CD4-positive, alpha-beta memory T cell (primary cell): Measurements from ENCODE around the gene PATJ. TPM values are rescaled to one million over a fixed set of nuclear protein-coding genes. Genes with fewer than 3 reads are reported as not detected.

ENCODE experiments used
- CTCF ChIA-PET: fragments of 350-600 bp; sonication (Branson Sonifier 250); formaldehyde crosslinking; loops from one replicate; lab custom pipeline; 2021; ENCODE audit warnings: inconsistent platforms; ENCODE audit not compliant: partially characterized antibody; lab: Charles Lee
- POLR2A ChIA-PET: fragments of 350-600 bp; sonication (Branson Sonifier 250); formaldehyde crosslinking; loops from one replicate; lab custom pipeline; 2021; ENCODE audit not compliant: partially characterized antibody; lab: Charles Lee
- DNase-seq, 5 donors: peaks; one replicate each; pipeline versions ENCODE4 v3.0.0 to v3.0.0-alpha.2; 2020 to 2022; ENCODE audit warnings: mixed read lengths in 1 of 5
- H3K27ac ChIP-seq: one replicate; pipeline ENCODE4 v1.7.0; 2013; ENCODE audit warnings: low read depth, low read length
- H3K27me3 ChIP-seq: 2 replicates; pipeline ENCODE4 v1.7.0; 2013; ENCODE audit warnings: mild to moderate bottlenecking, low read length, moderate library complexity; ENCODE audit not compliant: insufficient read depth
- H3K36me3 ChIP-seq: 2 replicates; pipeline ENCODE4 v1.7.0; 2013; ENCODE audit warnings: mild to moderate bottlenecking, low read length, moderate library complexity; ENCODE audit not compliant: insufficient read depth
- H3K4me1 ChIP-seq: 2 replicates; pipeline ENCODE4 v1.7.0; 2013; ENCODE audit warnings: mild to moderate bottlenecking, low read length, moderate library complexity; ENCODE audit not compliant: insufficient read depth
- H3K4me3 ChIP-seq, 2 donors: one replicate each; pipeline ENCODE4 v1.7.0; 2013; ENCODE audit warnings: low read length in 2 of 2, mild to moderate bottlenecking in 1 of 2
- H3K9me3 ChIP-seq, 2 donors: one replicate each; pipeline ENCODE4 v1.7.0; 2013; ENCODE audit warnings: low read length in 2 of 2, control low read depth in 1 of 2; ENCODE audit not compliant: control insufficient read depth in 1 of 2
- H3K27ac Mint-ChIP-seq, 7 donors: one replicate each; pipeline ENCODE4 v1.8.0; 2020 to 2021; ENCODE audit warnings: mixed read lengths in 7 of 7, mild to moderate bottlenecking in 6 of 7, inconsistent platforms in 3 of 7, moderate library complexity in 3 of 7
- H3K27me3 Mint-ChIP-seq, 2 donors: one replicate each; pipeline ENCODE4 v1.8.0; 2020 to 2021; ENCODE audit warnings: mixed read lengths in 2 of 2
- H3K36me3 Mint-ChIP-seq, 2 donors: one replicate each; pipeline ENCODE4 v1.8.0; 2020 to 2021; ENCODE audit warnings: mixed read lengths in 2 of 2, inconsistent platforms in 1 of 2, mild to moderate bottlenecking in 1 of 2
- H3K4me1 Mint-ChIP-seq, 4 donors: one replicate each; pipeline ENCODE4 v1.8.0; 2020 to 2021; ENCODE audit warnings: mixed read lengths in 4 of 4, mild to moderate bottlenecking in 1 of 4
- H3K4me3 Mint-ChIP-seq, 8 donors: one replicate each; pipeline ENCODE4 v1.8.0; 2020 to 2021; ENCODE audit warnings: mixed read lengths in 8 of 8, mild to moderate bottlenecking in 7 of 8, moderate library complexity in 6 of 8, inconsistent platforms in 3 of 8
- H3K9me3 Mint-ChIP-seq, 8 donors: one replicate each; pipeline ENCODE4 v1.8.0; 2020 to 2021; ENCODE audit warnings: mixed read lengths in 8 of 8, mild to moderate bottlenecking in 5 of 8, inconsistent platforms in 3 of 8, moderate library complexity in 1 of 8
- intact Hi-C: fragments of 100-400 bp; cut with micrococcal nuclease; formaldehyde crosslinking; loops from one replicate; pipeline ENCODE4 v1.15.1; 2023
- polyA plus RNA-seq, 2 donors: library from polyadenylated mRNA; unstranded; fragments of 300-500 nt; fragmentation: Illumina TruSeq; gene quantifications; one replicate each; pipeline ENCODE4 v1.2.3, GENCODE V29; 2021
- total RNA-seq, 2 experiments: library from RNA; stranded (reverse); gene quantifications; one replicate each; pipeline ENCODE4 v1.2.3, GENCODE V29; 2021

The PATJ gene
- total and polyA plus RNA-seq, 4 experiments from 2014 or later = 10.1 to 49.0 (median 38.0) TPM

GRCh38 chr1:61979729-61980128 is 237.4 kb downstream of the PATJ start:
- H3K36me3 ChIP-seq = no peaks in the 10 kb centered on the region
- CTCF ChIA-PET = no interaction called here
- Mint-ChIP-seq H3K27ac (no peak overlapping the region), H3K27me3 (no peaks in the 10 kb centered on the region), H3K4me3 (no peak overlapping the region), H3K4me1 (peaks cover 0 to 11% (median 7%) of the 10 kb centered on the region in 4 donors), H3K36me3 (peaks cover 6 to 8% of the 10 kb centered on the region in 2 donors), H3K9me3 (no peaks in the 10 kb centered on the region)
- H3K9me3 ChIP-seq = no peaks in the 10 kb centered on the region
- no peaks in the 10 kb centered on the region for H3K27me3 ChIP-seq
- POLR2A ChIA-PET = no interaction called here
- H3K4me3 ChIP-seq = no peak overlapping the region
- H3K4me1 ChIP-seq = no peaks in the 10 kb centered on the region
- H3K27ac ChIP-seq = no peak overlapping the region
- DNase-seq = no peak
- intact Hi-C loops = no loop called here

GRCh38 chr1:61980561-61980960 is 238.3 kb downstream of the PATJ start:
- Histone ChIP-seq H3K4me1 (no peaks in the 10 kb centered on the region), H3K9me3 (no peaks in the 10 kb centered on the region), H3K27ac (no peak overlapping the region), H3K36me3 (no peaks in the 10 kb centered on the region), H3K4me3 (no peak overlapping the region), H3K27me3 (no peaks in the 10 kb centered on the region)
- Mint-ChIP-seq H3K4me1 (peaks cover 0 to 8% (median 6%) of the 10 kb centered on the region in 4 donors), H3K9me3 (no peaks in the 10 kb centered on the region), H3K36me3 (peaks cover 3 to 6% of the 10 kb centered on the region in 2 donors), H3K4me3 (no peak overlapping the region), H3K27me3 (no peaks in the 10 kb centered on the region), H3K27ac (no peak overlapping the region)
- DNase-seq = no peak
- POLR2A ChIA-PET = no interaction called here
- CTCF ChIA-PET = no interaction called here
- intact Hi-C loops = no loop called here

GRCh38 chr1:61981870-61982660 is 239.8 kb downstream of the PATJ start:
- Histone ChIP-seq H3K9me3 (no peaks in the 10 kb centered on the region), H3K4me1 (no peaks in the 10 kb centered on the region), H3K4me3 (no peak overlapping the region), H3K36me3 (no peaks in the 10 kb centered on the region), H3K27ac (no peak overlapping the region), H3K27me3 (no peaks in the 10 kb centered on the region)
- H3K4me3 Mint-ChIP-seq = no peak overlapping the region
- no peak for DNase-seq
- CTCF ChIA-PET = interaction anchor here (1.2 kb wide), 1 partner anchor 11 kb away, joined by 3 read pairs; no protein-coding TSS in a partner anchor
- no peaks in the 10 kb centered on the region for H3K27me3 Mint-ChIP-seq
- H3K9me3 Mint-ChIP-seq = no peaks in the 10 kb centered on the region
- intact Hi-C loops = no loop called here
- H3K36me3 Mint-ChIP-seq = peaks cover 3 to 7% of the 10 kb centered on the region in 2 donors
- peaks cover 0 to 4% (median 2%) of the 10 kb centered on the region in 4 donors for H3K4me1 Mint-ChIP-seq
- no peak overlapping the region for H3K27ac Mint-ChIP-seq
- POLR2A ChIA-PET = no interaction called here

- ChIA-PET POLR2A (no interaction called here), CTCF (interaction anchor here (1.2 kb wide), 1 partner anchor 10 kb away, joined by 3 read pairs; no protein-coding TSS in a partner anchor)
- H3K9me3 Mint-ChIP-seq = peaks cover 0 to 2% (median 0%) of the 10 kb centered on the region in 8 donors
- H3K9me3 ChIP-seq = no peaks in the 10 kb centered on the region
- H3K27me3 ChIP-seq = no peaks in the 10 kb centered on the region
- H3K27ac Mint-ChIP-seq = peak overlapping the region in 1 of 7 donors; percentile 43
- H3K36me3 Mint-ChIP-seq = peaks cover 3 to 14% of the 10 kb centered on the region in 2 donors
- no peaks in the 10 kb centered on the region for H3K27me3 Mint-ChIP-seq
- H3K4me1 ChIP-seq = no peaks in the 10 kb centered on the region
- peaks cover 0 to 4% (median under 1%) of the 10 kb centered on the region in 4 donors for H3K4me1 Mint-ChIP-seq
- no peak overlapping the region for H3K4me3 ChIP-seq
- no peak overlapping the region for H3K27ac ChIP-seq
- no peak for DNase-seq
- no peaks in the 10 kb centered on the region for H3K36me3 ChIP-seq
- intact Hi-C loops = no loop called here
- no peak overlapping the region for H3K4me3 Mint-ChIP-seq
Observed at GRCh38 chr1:61983236-61983635, 241.0 kb downstream of the PATJ start.

- H3K4me3 ChIP-seq = no peak overlapping the region
- no peaks in the 10 kb centered on the region for H3K4me1 ChIP-seq
- H3K4me3 Mint-ChIP-seq = no peak overlapping the region
- no peak overlapping the region for H3K27ac ChIP-seq
- H3K36me3 Mint-ChIP-seq = peaks cover 41 to 48% of the 10 kb centered on the region in 2 donors
- DNase-seq = no peak
- peaks cover 0 to 2% (median under 1%) of the 10 kb centered on the region in 4 donors for H3K4me1 Mint-ChIP-seq
- H3K36me3 ChIP-seq = no peaks in the 10 kb centered on the region
- no peak overlapping the region for H3K27ac Mint-ChIP-seq
- H3K9me3 ChIP-seq = no peaks in the 10 kb centered on the region
- intact Hi-C loops = no loop called here
- H3K9me3 Mint-ChIP-seq = peaks cover 0 to 2% (median 0%) of the 10 kb centered on the region in 8 donors
- ChIA-PET POLR2A (no interaction called here), CTCF (no interaction called here)
- no peaks in the 10 kb centered on the region for H3K27me3 ChIP-seq
- no peaks in the 10 kb centered on the region for H3K27me3 Mint-ChIP-seq
Observed at GRCh38 chr1:61992257-61992656, 250.0 kb downstream of the PATJ start.

- CTCF ChIA-PET = interaction anchor here (0.6 to 1.2 kb wide), 3 partner anchors 9 to 42 kb away, joined by 3 to 5 read pairs (median 3); no protein-coding TSS in a partner anchor
- POLR2A ChIA-PET = no interaction called here
Observed at GRCh38 chr1:61993331-61993961, 251.2 kb downstream of the PATJ start.

GRCh38 chr1:61995641-61996040 is 253.4 kb downstream of the PATJ start:
- no peak for DNase-seq
- POLR2A ChIA-PET = no interaction called here
- no peaks in the 10 kb centered on the region for H3K9me3 ChIP-seq
- H3K4me3 Mint-ChIP-seq = no peak overlapping the region
- H3K4me1 ChIP-seq = no peaks in the 10 kb centered on the region
- H3K9me3 Mint-ChIP-seq = peaks cover 0 to 3% (median 0%) of the 10 kb centered on the region in 8 donors
- H3K27me3 Mint-ChIP-seq = no peaks in the 10 kb centered on the region
- peaks cover 0 to 1% (median 0%) of the 10 kb centered on the region in 4 donors for H3K4me1 Mint-ChIP-seq
- H3K27ac Mint-ChIP-seq = no peak overlapping the region
- no peak overlapping the region for H3K4me3 ChIP-seq
- H3K27ac ChIP-seq = no peak overlapping the region
- H3K36me3 ChIP-seq = no peaks in the 10 kb centered on the region
- H3K27me3 ChIP-seq = no peaks in the 10 kb centered on the region
- peaks cover 41 to 49% of the 10 kb centered on the region in 2 donors for H3K36me3 Mint-ChIP-seq
- CTCF ChIA-PET = no interaction called here
- intact Hi-C loops = no loop called here

More at GRCh38 chr1:61993331-61993961, 251.2 kb downstream of the PATJ start:
- intact Hi-C loops = no loop called here
- no peaks in the 10 kb centered on the region for H3K4me1 ChIP-seq
- H3K9me3 ChIP-seq = no peaks in the 10 kb centered on the region
- no peaks in the 10 kb centered on the region for H3K27me3 ChIP-seq
- Mint-ChIP-seq H3K27me3 (no peaks in the 10 kb centered on the region), H3K27ac (peak overlapping the region in 1 of 7 donors; percentile 17), H3K36me3 (peaks cover 41 to 42% of the 10 kb centered on the region in 2 donors), H3K4me3 (no peak overlapping the region), H3K4me1 (peaks cover 0 to 1% (median 0%) of the 10 kb centered on the region in 4 donors), H3K9me3 (no peaks in the 10 kb centered on the region)
- no peak overlapping the region for H3K27ac ChIP-seq
- no peak overlapping the region for H3K4me3 ChIP-seq
- no peak for DNase-seq
- H3K36me3 ChIP-seq = no peaks in the 10 kb centered on the region
